Neural progenitor cell (in vitro differentiated cells): ENCODE results near the gene NR2F1-AS1. TPM values are rescaled to one million over a fixed set of nuclear protein-coding genes. Genes with fewer than 3 reads are reported as not detected.
A peak's percentile ranks its signal among the peaks of the same experiment; 100 is the strongest.

Source experiments
- DNase-seq: peaks from one replicate; pipeline ENCODE4 v3.0.0-alpha.2; 2016; ENCODE audit warnings: low spot score
- H2AFZ ChIP-seq: fragments of 200-600 bp; sonication (generic); replicated peaks from 2 replicates; pipeline ENCODE4 v1.6.1; 2016; ENCODE audit warnings: antibody characterized with exemption
- H3F3A ChIP-seq: fragments of 200-600 bp; sonication (generic); 2 replicates; pipeline ENCODE4 v1.6.1; 2016; ENCODE audit warnings: antibody characterized with exemption, low read depth
- H3K27ac ChIP-seq: fragments of 200-600 bp; sonication (generic); 2 replicates; pipeline ENCODE4 v1.5.1; 2016; ENCODE audit warnings: mild to moderate bottlenecking
- H3K27me3 ChIP-seq: fragments of 200-600 bp; sonication (generic); 2 replicates; pipeline ENCODE4 v1.6.1; 2016; ENCODE audit warnings: mild to moderate bottlenecking, moderate library complexity
- H3K36me3 ChIP-seq: fragments of 200-600 bp; sonication (generic); 2 replicates; pipeline ENCODE4 v1.5.1; 2016
- H3K4me1 ChIP-seq: fragments of 200-600 bp; sonication (generic); 2 replicates; pipeline ENCODE4 v1.6.1; 2016; ENCODE audit warnings: mixed run types
- H3K4me2 ChIP-seq: fragments of 200-600 bp; sonication (generic); 2 replicates; pipeline ENCODE4 v1.6.1; 2016
- H3K4me3 ChIP-seq: fragments of 200-600 bp; sonication (generic); 2 replicates; pipeline ENCODE4 v1.5.1; 2016
- H3K79me2 ChIP-seq: fragments of 200-600 bp; sonication (generic); 2 replicates; pipeline ENCODE4 v1.6.1; 2016; ENCODE audit warnings: low read depth
- H3K9ac ChIP-seq: fragments of 200-600 bp; sonication (generic); 2 replicates; pipeline ENCODE4 v1.6.1; 2016
- H3K9me3 ChIP-seq: fragments of 200-600 bp; sonication (generic); 2 replicates; pipeline ENCODE4 v1.5.1; 2016; ENCODE audit warnings: low read depth
- H4K20me1 ChIP-seq: fragments of 200-600 bp; sonication (generic); 2 replicates; pipeline ENCODE4 v1.6.1; 2016; ENCODE audit warnings: low read depth
- H3K27ac Mint-ChIP-seq: 3 replicates; pipeline ENCODE4 v1.8.0; 2021; ENCODE audit warnings: mixed read lengths
- H3K27me3 Mint-ChIP-seq: 2 replicates; pipeline ENCODE4 v1.8.0; 2022; ENCODE audit warnings: low read depth, mild to moderate bottlenecking, inconsistent platforms, moderate library complexity, mixed read lengths; ENCODE audit not compliant: insufficient read depth
- H3K36me3 Mint-ChIP-seq: 3 replicates; pipeline ENCODE4 v1.8.0; 2021; ENCODE audit warnings: mixed read lengths
- H3K4me1 Mint-ChIP-seq: 3 replicates; pipeline ENCODE4 v1.8.0; 2021; ENCODE audit warnings: mixed read lengths
- H3K4me3 Mint-ChIP-seq: 3 replicates; pipeline ENCODE4 v1.8.0; 2021; ENCODE audit warnings: mild to moderate bottlenecking, moderate library complexity, mixed read lengths
- H3K9me3 Mint-ChIP-seq: 3 replicates; pipeline ENCODE4 v1.8.0; 2020; ENCODE audit warnings: mixed read lengths
- EZH2 ChIP-seq: fragments of 200-600 bp; sonication (generic); IDR thresholded peaks from 2 replicates; pipeline ENCODE4 v1.6.1; 2017; ENCODE audit warnings: antibody characterized with exemption, mild to moderate bottlenecking, moderate library complexity
- EZH2phosphoT487 ChIP-seq: fragments of 200-600 bp; sonication (generic); IDR thresholded peaks from 2 replicates; pipeline ENCODE4 v1.6.1; 2017; ENCODE audit warnings: antibody characterized with exemption
- total RNA-seq: library from RNA; depleted of rRNA; stranded (reverse); fragments of >200 nt; gene quantifications from 2 replicates; pipeline ENCODE4 v1.2.3, GENCODE V29; 2015; ENCODE audit warnings: low replicate concordance
- TF ChIP-seq, protein P1 (sequence below): fragments of 200-600 bp; sonication (generic); IDR thresholded peaks from 2 replicates; pipeline ENCODE4 v1.5.1; 2017; ENCODE audit warnings: antibody characterized with exemption, mild to moderate bottlenecking

Gene NR2F1-AS1
- total RNA-seq, 1 donor from 2014 or later: 9.3 TPM

DNA sequence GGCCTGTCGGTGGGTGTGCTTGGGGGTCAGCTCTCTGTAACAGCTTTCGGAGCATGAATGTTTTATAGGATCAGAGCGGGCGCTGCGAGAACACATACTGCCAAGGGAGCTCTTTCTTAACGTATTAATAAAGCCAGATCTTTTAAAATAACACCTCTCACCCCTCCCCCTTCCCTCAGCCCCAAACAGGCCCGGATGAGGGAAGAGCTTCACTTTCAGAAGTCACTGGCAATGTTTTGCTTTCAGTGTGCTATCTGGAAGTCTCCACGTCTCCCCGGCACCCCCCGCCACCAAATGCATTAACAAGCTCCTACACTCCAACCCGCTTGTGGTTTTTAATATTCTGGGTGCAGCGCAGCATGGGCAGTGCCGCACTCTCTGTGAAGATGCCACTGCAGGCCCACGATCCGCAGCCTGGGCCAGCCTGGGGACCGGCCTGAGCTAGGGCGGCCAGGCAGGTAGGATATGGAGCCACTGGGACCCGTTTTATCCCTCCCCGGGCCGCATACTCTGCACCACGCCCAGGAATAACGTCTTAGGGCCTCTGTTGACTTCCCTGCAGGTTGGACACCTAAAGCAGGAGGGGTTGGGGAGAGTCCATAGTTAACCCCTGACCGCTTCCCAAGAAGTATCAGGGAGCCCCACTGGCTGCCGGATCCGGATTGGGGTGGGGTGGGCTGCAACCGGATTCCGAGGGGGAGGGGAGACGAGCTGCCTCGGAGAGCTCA, 14.6 kb upstream of the NR2F1-AS1 start:
- Mint-ChIP-seq H3K27me3 (peaks cover 29% of the 10 kb centered on the region), H3K4me1 (peaks cover 61% of the 10 kb centered on the region), H3K9me3 (peaks cover 2% of the 10 kb centered on the region), H3K27ac (no peak overlapping the region), H3K4me3 (peak overlapping the region; percentile 76), H3K36me3 (peaks cover 44% of the 10 kb centered on the region)
- H4K20me1 ChIP-seq: peaks cover 99% of the 10 kb centered on the region
- peaks cover 60% of the 10 kb centered on the region for H3K4me1 ChIP-seq
- H3K4me3 ChIP-seq: peak overlapping the region; percentile 36
- H3K79me2 ChIP-seq: no peaks in the 10 kb centered on the region
- peak; percentile 45 for DNase-seq
- peak overlapping the region; percentile 66 for H3K4me2 ChIP-seq
- H3K27ac ChIP-seq: no peak overlapping the region
- peak; percentile 67 for TF ChIP-seq EZH2phosphoT487
- TF ChIP-seq, protein P1, sequence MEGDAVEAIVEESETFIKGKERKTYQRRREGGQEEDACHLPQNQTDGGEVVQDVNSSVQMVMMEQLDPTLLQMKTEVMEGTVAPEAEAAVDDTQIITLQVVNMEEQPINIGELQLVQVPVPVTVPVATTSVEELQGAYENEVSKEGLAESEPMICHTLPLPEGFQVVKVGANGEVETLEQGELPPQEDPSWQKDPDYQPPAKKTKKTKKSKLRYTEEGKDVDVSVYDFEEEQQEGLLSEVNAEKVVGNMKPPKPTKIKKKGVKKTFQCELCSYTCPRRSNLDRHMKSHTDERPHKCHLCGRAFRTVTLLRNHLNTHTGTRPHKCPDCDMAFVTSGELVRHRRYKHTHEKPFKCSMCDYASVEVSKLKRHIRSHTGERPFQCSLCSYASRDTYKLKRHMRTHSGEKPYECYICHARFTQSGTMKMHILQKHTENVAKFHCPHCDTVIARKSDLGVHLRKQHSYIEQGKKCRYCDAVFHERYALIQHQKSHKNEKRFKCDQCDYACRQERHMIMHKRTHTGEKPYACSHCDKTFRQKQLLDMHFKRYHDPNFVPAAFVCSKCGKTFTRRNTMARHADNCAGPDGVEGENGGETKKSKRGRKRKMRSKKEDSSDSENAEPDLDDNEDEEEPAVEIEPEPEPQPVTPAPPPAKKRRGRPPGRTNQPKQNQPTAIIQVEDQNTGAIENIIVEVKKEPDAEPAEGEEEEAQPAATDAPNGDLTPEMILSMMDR: no peak
- peak; percentile 31 for TF ChIP-seq EZH2
- no peaks in the 10 kb centered on the region for H3K36me3 ChIP-seq
- H3K27me3 ChIP-seq: peaks cover 100% of the 10 kb centered on the region
- no peak overlapping the region for H3K9ac ChIP-seq
- H2AFZ ChIP-seq: no peak overlapping the region
- no peaks in the 10 kb centered on the region for H3K9me3 ChIP-seq
- peaks cover 40% of the 10 kb centered on the region for H3F3A ChIP-seq

DNA sequence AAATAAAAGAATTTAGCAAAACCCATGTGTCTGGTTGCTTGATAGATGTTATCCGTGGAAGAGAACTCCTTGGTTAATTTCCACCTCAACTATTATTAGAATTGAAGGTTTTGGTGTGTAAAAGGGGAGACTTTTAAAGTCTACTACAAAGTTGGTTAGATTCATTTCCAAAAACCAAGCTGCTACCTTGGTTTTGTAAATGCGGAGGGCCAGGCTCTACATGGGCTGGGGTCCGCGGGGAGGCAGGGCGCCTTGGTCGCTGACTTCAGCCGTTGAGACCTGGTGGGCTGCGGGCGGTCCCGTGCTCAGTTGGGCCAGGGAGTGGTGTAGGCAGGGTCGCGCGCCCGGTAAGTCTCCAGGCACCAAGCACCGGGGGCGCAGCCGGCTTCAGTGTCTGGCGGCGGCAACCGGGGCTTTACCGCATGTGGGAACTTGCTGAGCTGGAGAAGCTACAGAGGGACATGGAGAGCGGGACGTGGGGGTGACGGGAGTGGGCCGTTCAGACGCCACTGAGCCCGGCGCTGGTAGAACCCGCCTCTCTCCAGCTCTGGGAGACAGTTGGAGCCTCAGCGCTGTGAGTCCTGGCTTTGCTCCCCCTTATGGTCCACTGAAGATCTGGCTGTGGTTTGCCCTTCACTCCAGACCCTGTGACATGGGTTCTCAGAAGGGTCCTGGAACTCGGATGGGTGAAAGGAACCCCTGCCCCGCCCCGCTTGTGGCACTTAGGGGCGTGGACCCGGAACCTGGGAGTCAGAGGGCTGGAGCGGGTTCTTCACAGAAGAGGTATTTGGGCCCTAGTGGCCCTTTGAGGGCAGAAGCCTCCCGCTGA, 13.8 kb upstream of the NR2F1-AS1 start:
- peaks cover 55% of the 10 kb centered on the region for H3K4me1 ChIP-seq
- H3K9ac ChIP-seq: no peak overlapping the region
- H3K27me3 ChIP-seq: peaks cover 100% of the 10 kb centered on the region
- H3K27me3 Mint-ChIP-seq: peaks cover 29% of the 10 kb centered on the region
- H3K4me3 Mint-ChIP-seq: peak overlapping the region; percentile 77
- peaks cover 35% of the 10 kb centered on the region for H3F3A ChIP-seq
- H4K20me1 ChIP-seq: peaks cover 99% of the 10 kb centered on the region
- peaks cover 51% of the 10 kb centered on the region for H3K36me3 Mint-ChIP-seq
- H3K27ac ChIP-seq: no peak overlapping the region
- no peak overlapping the region for H3K27ac Mint-ChIP-seq
- peak overlapping the region; percentile 36 for H3K4me3 ChIP-seq
- H3K9me3 Mint-ChIP-seq: peaks cover 2% of the 10 kb centered on the region
- TF ChIP-seq EZH2: peak; percentile 91
- TF ChIP-seq EZH2phosphoT487: peak; percentile 77
- TF ChIP-seq, protein P1: peak; percentile 33
- H2AFZ ChIP-seq: no peak overlapping the region
- H3K4me2 ChIP-seq: peak overlapping the region; percentile 66
- peaks cover 68% of the 10 kb centered on the region for H3K4me1 Mint-ChIP-seq
- H3K36me3 ChIP-seq: no peaks in the 10 kb centered on the region
- H3K9me3 ChIP-seq: no peaks in the 10 kb centered on the region
- no peaks in the 10 kb centered on the region for H3K79me2 ChIP-seq
- peak; percentile 62 for DNase-seq

DNA sequence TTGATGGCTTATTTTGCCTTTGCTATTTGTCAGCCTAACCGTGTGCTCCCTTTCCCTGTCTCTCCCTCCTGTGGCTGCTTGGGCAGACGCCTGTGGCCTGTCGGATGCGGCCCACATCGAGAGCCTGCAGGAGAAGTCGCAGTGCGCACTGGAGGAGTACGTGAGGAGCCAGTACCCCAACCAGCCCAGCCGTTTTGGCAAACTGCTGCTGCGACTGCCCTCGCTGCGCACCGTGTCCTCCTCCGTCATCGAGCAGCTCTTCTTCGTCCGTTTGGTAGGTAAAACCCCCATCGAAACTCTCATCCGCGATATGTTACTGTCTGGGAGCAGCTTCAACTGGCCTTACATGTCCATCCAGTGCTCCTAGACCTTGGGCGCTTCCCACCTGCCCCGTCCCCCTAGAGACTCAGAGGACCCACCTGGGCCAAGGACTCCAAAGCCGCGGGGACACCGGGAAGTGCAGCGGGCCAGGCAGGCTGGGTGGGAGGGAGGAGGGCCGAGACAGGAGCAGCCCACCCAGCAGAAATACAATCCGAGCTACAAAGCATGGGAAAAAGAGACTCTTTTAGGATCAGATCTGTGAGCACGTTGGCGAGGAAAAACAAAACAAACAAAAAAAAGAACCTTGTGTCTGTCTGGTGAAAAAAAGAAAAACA, 12.6 kb upstream of the NR2F1-AS1 start:
- Mint-ChIP-seq H3K36me3 (peaks cover 62% of the 10 kb centered on the region), H3K4me1 (peaks cover 80% of the 10 kb centered on the region), H3K27ac (peak overlapping the region; percentile 57), H3K4me3 (peak overlapping the region; percentile 77), H3K9me3 (peaks cover 2% of the 10 kb centered on the region), H3K27me3 (peaks cover 34% of the 10 kb centered on the region)
- Histone ChIP-seq H3K4me3 (no peak overlapping the region), H3K4me1 (peaks cover 43% of the 10 kb centered on the region), H3K27me3 (peaks cover 100% of the 10 kb centered on the region), H3K9me3 (no peaks in the 10 kb centered on the region), H2AFZ (no peak overlapping the region), H3K9ac (no peak overlapping the region), H3K27ac (no peak overlapping the region), H4K20me1 (peaks cover 99% of the 10 kb centered on the region), H3K4me2 (no peak overlapping the region), H3F3A (peaks cover 25% of the 10 kb centered on the region), H3K36me3 (no peaks in the 10 kb centered on the region), H3K79me2 (peaks cover 4% of the 10 kb centered on the region)
- DNase-seq: peak; percentile 69
- TF ChIP-seq EZH2phosphoT487: peak; percentile 88
- TF ChIP-seq EZH2: peak; percentile 82
- TF ChIP-seq, protein P1: no peak
